ENCODE measurements around the gene OPRL1. TPM values are rescaled to one million over a fixed set of nuclear protein-coding genes. Genes with fewer than 3 reads are reported as not detected.

The OPRL1 gene
- polyA plus RNA-seq, 1 donor = 1.1 TPM

GRCh38 chr20:64140061-64140931 is 60.4 kb downstream of the OPRL1 start:
- no peak for DNase-seq

- no peak for DNase-seq
These were observed 61.1 kb downstream of the OPRL1 start for GRCh38 chr20:64140956-64141355.

- DNase-seq = no peak
These were observed 62.7 kb downstream of the OPRL1 start for GRCh38 chr20:64142590-64142989.

- no peak for DNase-seq
These were observed 63.3 kb downstream of the OPRL1 start for GRCh38 chr20:64143018-64143801.

DNA sequence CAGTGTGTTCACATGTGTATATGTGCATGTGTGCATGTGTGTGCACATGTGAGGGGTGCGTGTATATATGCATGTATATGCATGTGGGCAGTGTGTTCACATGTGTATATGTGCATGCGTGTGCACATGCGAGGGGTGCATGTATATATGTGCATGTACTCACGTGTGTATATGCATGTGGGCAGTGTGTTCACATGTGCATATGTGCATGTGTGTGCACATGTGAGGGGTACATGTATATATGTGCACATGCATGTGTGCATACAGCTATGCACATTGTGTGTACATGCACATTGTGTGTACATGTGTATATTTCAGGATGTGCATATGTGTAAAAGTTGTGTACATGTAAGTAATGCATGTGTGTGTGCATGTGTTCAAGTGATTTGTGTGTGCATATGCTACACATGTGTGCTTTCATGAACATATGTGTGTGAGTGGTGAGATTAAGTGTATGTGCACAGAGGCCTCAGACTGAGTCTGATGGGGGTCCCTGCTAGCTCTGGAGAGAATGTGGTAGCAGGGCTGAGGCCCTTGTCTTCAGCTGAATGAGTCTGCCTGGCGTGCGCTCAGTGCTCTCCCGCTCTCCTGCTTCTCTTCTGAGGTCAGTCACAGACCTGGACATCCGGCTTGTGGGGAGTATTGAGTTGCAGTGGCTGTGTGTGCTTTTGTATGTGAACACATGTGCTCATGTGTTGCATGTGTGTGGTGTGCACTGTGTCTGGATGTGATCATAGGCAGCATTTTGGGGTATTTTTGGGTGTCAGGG is 64.4 kb downstream of the OPRL1 start:
- DNase-seq = no peak

GRCh38 chr20:64145458-64146300 is 65.8 kb downstream of the OPRL1 start:
- no peak for DNase-seq

DNA sequence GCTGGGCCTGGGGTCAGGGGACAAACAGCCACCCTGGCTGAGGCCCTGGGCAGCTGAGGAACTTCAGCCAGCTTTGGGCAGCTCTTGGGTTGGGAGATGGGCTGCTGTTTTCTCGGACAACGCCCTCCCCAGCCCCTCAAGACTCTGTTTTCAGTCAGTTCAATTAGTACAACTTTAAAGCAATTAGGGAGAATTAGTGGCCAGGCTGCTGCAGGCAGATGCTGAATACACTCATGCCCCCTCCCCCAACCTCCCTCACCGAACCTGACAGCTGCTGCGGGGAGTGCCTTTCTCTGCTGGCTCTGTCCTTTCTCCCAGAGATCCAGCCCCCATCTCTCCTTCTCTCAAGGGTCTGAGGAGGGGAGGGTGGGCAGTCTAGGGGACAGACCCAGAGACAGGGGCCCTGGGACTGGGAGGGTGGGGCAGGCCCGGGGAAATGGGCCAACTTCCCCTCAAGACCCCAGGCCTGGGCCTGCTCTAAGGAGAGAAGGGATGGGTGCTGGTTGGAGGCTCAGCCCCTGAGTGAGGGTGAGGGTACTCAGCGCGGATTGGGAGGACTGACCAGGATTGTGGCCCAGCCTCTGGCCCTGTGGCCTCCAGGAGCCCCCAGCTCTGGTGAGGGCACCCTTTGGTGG is 66.5 kb downstream of the OPRL1 start:
- no peak for DNase-seq

GRCh38 chr20:64146936-64147477 is 67.1 kb downstream of the OPRL1 start:
- DNase-seq = no peak

GRCh38 chr20:64148581-64148980 is 68.7 kb downstream of the OPRL1 start:
- DNase-seq = no peak

GRCh38 chr20:64149141-64149540 is 69.3 kb downstream of the OPRL1 start:
- DNase-seq = no peak

DNA sequence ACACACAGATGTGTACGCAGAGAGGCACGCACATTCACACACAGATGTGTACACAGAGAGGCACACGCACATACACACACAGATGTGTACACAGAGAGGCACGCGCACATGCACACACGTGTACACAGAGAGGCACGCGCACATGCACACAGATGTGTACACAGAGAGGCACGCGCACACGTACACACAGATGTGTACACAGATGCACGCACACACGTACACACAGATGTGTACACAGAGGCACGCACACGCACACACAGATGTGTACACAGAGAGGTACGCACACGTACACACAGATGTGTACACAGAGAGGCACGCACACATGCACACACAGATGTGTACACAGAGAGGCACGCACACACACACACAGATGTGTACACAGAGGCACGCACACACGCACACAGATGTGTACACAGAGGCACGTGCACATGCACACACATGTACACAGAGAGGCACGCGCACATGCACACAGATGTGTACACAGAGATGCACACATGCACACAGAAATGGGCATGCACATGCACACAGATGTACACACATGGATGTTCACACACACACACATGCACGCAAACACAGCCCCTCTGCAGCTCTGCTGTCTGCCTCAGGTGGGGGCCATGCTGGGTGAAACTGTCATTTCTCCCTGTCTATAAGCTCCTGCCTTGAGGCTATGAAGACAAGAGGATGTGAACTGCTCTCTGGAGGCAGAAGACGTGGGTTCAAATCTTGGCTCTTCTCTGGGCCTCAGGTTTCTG is 70.1 kb downstream of the OPRL1 start:
- DNase-seq = no peak

Other genes with a start within 250 kb of the OPRL1 start
- gene ZBTB46, start 248.8 kb upstream of the OPRL1 start, polyA plus RNA-seq (ENCODE audit: insufficient read length) = 16.7 TPM
- gene ABHD16B, start 218.6 kb upstream of the OPRL1 start, polyA plus RNA-seq (ENCODE audit: insufficient read length) = not detected
- gene TPD52L2, start 214.8 kb upstream of the OPRL1 start, polyA plus RNA-seq (ENCODE audit: insufficient read length) = 84.6 TPM
- 26.4 TPM for gene DNAJC5, start 185.0 kb upstream of the OPRL1 start, polyA plus RNA-seq (ENCODE audit: insufficient read length)
- gene UCKL1, start 123.7 kb upstream of the OPRL1 start, polyA plus RNA-seq (ENCODE audit: insufficient read length) = 51.0 TPM
- gene ZNF512B, start 110.2 kb upstream of the OPRL1 start, polyA plus RNA-seq (ENCODE audit: insufficient read length) = 24.7 TPM
- gene SAMD10, start 100.4 kb upstream of the OPRL1 start, polyA plus RNA-seq (ENCODE audit: insufficient read length) = 7.5 TPM
- 81.6 TPM for gene PRPF6, start 99.0 kb upstream of the OPRL1 start, polyA plus RNA-seq (ENCODE audit: insufficient read length)
- 0.95 TPM for gene C20orf204, start 43.9 kb upstream of the OPRL1 start, polyA plus RNA-seq (ENCODE audit: insufficient read length)
- gene SOX18, start 30.4 kb upstream of the OPRL1 start, polyA plus RNA-seq (ENCODE audit: insufficient read length) = 4.5 TPM
- 74.7 TPM for gene TCEA2, start 16.9 kb upstream of the OPRL1 start, polyA plus RNA-seq (ENCODE audit: insufficient read length)
- gene RGS19, start 564 bp upstream of the OPRL1 start, polyA plus RNA-seq (ENCODE audit: insufficient read length) = 3.6 TPM
- not detected for gene LKAAEAR1, start 4.3 kb downstream of the OPRL1 start, polyA plus RNA-seq (ENCODE audit: insufficient read length)
- not detected for gene NPBWR2, start 27.5 kb downstream of the OPRL1 start, polyA plus RNA-seq (ENCODE audit: insufficient read length)
- gene MYT1, start 84.4 kb downstream of the OPRL1 start, polyA plus RNA-seq (ENCODE audit: insufficient read length) = 0.33 TPM
- 211 TPM for gene PCMTD2, start 175.7 kb downstream of the OPRL1 start, polyA plus RNA-seq (ENCODE audit: insufficient read length)